Activated CD4-positive, alpha-beta T cell treated with anti-CD3 and anti-CD28 coated beads, Interleukin-2, Interleukin-6, amounts not matched to agents 100 ng/mL and 50 ng/mL, durations not matched to agents 16 hours and 8 hours (primary cell): ENCODE results near the gene TST.
A peak's percentile ranks its signal among the peaks of the same experiment; 100 is the strongest.

Experiments used
- DNase-seq: peaks from one replicate; pipeline ENCODE4 v3.0.0-alpha.2; 2020

TST gene

GRCh38 chr22:37030560-37031281 is 11.5 kb upstream of the TST start:
- DNase-seq = no peak

GRCh38 chr22:37028692-37029674 is 9.7 kb upstream of the TST start:
- DNase-seq = no peak

DNA sequence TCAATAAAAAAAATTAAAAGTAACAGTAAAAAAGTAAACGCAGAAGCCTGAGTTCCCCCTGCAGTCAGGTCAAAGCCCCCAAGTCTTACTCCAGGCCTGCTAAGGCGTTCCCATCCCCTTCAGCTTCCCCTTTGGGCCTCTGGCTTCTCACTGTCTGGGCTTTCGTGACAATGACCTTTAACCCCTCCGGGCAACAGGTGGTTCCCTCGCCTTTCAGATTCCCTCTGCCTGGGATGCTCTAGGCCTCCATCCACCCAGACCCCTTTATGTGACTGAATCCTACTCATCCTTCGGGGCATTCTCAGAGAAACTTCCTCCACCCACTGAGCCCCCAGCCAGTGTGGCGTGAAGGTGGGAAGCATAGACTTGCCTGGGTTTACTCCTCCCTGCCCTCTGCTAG is 8.3 kb upstream of the TST start:
- no peak for DNase-seq

GRCh38 chr22:37026325-37026724 is 7.1 kb upstream of the TST start:
- DNase-seq = no peak

DNA sequence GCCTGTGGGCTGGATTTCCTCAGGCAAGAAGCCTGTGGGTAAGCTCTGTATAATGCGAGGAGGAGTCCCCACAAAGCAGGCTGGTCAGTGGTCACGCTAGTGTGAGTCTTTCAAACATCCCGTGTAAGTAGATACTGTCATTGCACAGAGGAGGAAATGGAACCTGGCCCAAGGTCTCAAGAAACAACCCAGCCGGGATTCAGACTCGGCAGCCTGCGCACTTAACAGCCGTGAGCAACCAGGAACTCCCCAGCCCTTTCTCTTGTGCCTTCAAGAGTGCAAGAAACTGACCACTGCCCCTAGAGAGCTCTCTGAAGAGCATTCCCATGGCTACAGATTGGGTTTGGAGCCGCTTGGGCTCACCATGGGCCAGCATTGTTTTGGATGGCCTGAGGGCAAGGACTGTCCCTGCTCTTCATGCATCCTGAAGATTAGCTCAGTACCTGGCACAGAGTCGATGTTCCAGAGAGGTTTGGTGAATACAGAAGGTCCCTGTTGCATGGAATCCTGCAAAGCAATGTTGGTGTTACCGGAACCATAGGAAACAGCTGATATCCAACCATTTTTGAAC is 6.3 kb upstream of the TST start:
- no peak for DNase-seq

DNA sequence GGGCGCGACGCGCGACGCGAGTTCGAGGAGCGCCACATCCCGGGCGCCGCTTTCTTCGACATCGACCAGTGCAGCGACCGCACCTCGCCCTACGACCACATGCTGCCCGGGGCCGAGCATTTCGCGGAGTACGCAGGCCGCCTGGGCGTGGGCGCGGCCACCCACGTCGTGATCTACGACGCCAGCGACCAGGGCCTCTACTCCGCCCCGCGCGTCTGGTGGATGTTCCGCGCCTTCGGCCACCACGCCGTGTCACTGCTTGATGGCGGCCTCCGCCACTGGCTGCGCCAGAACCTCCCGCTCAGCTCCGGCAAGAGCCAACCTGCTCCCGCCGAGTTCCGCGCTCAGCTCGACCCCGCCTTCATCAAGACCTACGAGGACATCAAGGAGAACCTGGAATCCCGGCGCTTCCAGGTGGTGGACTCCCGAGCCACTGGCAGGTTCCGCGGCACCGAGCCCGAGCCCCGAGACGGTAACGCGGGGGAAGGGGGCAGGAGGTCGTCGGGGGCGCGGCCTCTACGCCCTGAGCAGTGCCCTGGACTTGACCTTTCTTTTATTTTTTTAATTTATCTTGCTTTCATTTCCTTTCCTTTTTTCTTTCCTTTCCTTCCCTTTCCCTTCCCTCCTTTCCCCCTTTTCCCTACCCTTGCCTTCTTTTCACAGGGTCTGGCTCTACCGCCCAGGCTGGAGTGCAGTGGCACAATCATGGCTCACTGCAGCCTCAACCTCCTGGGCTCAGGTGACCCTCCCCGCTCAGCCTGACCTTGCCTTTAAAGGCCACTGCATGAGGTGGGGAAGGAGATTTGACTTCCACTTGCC is 5.3 kb upstream of the TST start:
- no peak for DNase-seq

GRCh38 chr22:37023743-37024338 is 4.6 kb upstream of the TST start:
- no peak for DNase-seq

DNA sequence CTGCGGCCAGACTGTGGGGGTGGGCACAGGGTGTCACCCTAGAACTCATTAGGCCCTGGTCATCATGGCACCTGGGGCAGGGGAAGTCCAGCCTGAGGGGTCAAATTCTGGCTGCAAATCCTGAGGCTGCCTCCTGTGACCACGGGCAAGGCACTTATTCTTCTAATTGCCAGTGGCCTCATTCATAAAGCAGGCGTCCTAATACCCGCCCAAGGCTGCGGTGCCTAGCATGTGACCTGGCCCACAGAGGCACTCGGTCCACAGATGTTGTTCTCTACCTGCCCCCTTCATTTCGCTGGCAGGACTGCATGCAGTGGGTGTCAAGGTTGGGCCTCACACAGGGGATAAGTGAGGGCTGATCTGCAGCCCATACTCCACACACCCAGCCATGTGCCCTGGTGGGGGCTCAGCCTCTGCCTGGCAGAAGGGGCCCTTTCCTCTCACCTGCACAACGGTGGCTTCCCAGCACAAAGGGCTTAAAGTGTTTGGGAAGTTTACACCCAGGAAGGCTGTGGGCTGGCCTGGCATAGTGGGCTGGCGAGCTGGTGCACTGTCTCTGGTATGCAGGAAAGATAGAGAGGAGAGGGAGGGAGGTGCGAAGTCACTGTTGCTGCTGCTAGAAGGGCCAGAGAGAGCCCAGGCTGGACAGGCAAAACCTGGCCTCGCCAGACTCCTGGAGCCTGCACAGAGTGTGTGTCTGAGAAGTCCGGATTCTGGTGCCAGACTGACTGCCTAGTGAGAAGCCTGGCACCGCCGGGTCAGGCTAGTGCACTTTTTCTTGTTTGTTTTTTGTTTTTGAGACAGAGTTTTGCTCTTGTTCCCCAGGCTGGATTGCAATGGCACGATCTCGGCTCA is 3.5 kb upstream of the TST start:
- no peak for DNase-seq

GRCh38 chr22:37021710-37022482 is 2.6 kb upstream of the TST start:
- DNase-seq = peak; percentile 70

DNA sequence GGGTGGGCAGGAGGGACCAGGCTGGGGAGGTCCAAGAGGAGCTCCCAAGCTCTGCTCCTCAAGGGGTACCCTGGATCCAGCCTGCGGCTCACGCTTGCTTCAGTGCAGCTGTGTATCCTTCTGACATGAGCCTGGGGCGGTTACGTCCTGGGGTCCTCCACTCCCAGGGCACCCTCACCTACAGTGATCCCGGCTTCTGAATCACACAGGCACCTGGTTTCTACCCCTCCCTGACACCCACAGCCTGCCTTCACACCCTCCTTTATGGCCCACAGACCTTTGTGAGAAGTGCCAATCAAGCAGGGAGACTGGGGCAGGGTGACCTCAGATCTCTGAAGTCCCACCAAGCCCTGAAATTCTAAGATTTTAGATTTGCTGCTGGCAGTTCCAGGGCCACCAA is 1.8 kb upstream of the TST start:
- DNase-seq = no peak

DNA sequence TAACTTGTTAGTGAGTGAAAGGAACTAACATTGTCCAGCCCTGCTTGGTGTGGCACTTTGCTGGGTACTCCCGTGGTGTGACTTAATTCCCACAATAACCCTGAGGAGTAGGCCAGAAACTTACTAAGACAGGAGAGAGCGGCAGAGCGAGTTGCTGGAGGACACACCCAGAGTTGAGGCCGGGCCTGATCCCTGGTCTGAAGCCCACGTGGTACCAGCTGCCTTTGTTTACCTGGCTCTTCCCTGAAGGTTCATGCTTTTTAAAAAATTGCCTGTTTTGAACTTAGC is 889 bp upstream of the TST start:
- DNase-seq = peak; percentile 23

- no peak for DNase-seq
Observed at GRCh38 chr22:37018815-37019308, 385 bp downstream of the TST start.

- no peak for DNase-seq
Observed at GRCh38 chr22:37018086-37018814, 997 bp downstream of the TST start.

- DNase-seq = no peak
Observed at GRCh38 chr22:37017356-37017755, 1.9 kb downstream of the TST start.

- DNase-seq = no peak
Observed at GRCh38 chr22:37016134-37016910, 2.9 kb downstream of the TST start.

- no peak for DNase-seq
Observed at GRCh38 chr22:37015587-37015878, 3.7 kb downstream of the TST start.

DNA sequence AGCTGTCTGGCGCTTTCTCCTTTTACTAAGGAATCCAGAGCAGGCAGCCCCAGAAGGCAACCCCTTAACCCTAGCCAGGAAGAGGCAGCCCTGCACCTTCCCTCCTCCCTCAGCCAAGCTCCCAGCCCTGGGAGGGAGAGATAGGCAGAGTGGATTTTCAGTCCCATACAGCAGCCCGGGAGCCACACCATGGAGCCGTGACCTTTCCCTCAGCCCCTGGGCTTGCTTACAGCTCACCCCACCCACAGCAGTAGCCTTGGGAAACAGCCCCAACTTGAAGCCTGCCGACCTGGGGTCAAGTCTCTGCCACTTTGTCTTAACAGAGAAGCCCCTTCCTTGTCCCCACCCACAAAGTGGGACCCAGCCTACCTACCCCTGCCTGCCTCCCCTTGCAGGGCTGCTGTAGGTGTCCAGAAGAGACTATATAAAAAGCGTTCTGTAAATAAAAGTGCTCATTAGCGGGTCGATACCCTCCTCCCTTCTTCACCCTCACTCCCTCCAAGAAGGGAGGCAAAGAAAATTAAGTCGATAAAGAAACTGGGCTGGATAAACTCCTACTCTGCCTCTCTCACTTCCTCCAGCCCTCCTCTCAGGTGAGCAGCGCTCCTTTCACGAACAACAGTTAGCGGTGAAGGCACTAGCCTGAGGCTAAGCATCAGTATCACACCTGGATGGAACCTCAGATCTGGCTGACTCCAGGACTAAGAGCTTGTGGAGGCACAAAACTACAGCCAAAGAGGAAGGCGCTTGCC is 4.2 kb downstream of the TST start:
- no peak for DNase-seq

DNA sequence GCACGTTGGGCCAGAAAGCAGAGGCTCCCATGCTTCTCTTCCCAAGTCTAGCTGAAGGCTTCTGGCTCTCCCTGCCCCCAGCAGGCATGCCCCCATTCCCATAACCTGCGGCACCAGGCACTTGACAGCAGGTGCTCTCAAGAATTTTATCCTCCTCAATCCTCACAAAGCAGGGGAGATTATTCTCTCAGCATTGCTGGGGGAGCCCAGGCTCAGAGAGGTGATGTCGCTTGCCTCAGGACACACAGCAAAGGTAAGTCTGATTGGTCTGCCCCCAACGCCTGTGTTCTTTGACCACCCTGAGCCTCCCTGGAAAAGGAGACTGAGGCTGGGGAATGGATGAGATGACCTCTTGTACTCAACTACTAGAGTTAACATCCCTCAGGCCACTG is 4.8 kb downstream of the TST start:
- DNase-seq = no peak

DNA sequence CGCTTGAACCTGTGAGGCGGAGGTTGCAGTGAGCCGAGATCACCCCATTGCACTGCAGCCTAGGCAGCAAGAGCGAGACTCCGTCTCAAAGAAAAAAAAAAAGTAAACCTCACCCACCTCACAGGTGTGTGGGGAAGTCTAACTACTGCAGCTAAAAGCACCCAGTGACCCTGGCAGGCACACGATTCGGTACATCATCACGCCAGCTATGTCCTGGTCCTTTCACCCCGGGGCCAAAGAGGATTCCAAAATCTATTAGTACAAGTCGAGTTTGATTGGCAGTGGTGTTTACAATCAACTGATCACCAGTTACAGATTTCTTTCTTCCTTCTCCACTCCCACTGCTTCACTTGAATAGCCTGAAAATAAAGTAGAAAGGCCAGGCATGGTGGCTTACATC is 6.3 kb downstream of the TST start:
- no peak for DNase-seq
